HepG2 (cell line): ENCODE results near the gene CACNA1G. TPM values are rescaled to one million over a fixed set of nuclear protein-coding genes. Genes with fewer than 3 reads are reported as not detected.

ENCODE experiments used
- CAMTA2 ChIP-seq: sonication (generic); formaldehyde crosslinking; IDR thresholded peaks from 2 replicates; pipeline ENCODE4 v1.4.0; 2020; ENCODE audit warnings: mild to moderate bottlenecking, missing genetic modification reagents, borderline replicate concordance
- FOXM1 ChIP-seq: sonication (generic); formaldehyde crosslinking; IDR thresholded peaks from 2 replicates; pipeline ENCODE4 v1.5.0; 2020; ENCODE audit warnings: missing genetic modification reagents
- HCFC1 ChIP-seq: fragments of 150-350 bp; IDR thresholded peaks from 2 replicates; pipeline ENCODE4 v1.6.1; 2014; ENCODE audit warnings: low read depth, low read length
- IKZF1 ChIP-seq: fragments of 450-650 bp; IDR thresholded peaks from 2 replicates; pipeline ENCODE4 v1.7.1; 2016
- NFIB ChIP-seq: sonication (generic); formaldehyde crosslinking; IDR thresholded peaks from 2 replicates; pipeline ENCODE4 v1.9.0; 2021; ENCODE audit warnings: missing genetic modification reagents, mild to moderate bottlenecking, borderline replicate concordance
- SAP130 ChIP-seq: IDR thresholded peaks from 2 replicates; pipeline ENCODE4 v1.6.1; 2016; ENCODE audit warnings: low read depth
- SMAD1 ChIP-seq: sonication (generic); formaldehyde crosslinking; IDR thresholded peaks from 2 replicates; pipeline ENCODE4 v1.4.0; 2020; ENCODE audit warnings: missing genetic modification reagents, low read depth, mild to moderate bottlenecking, borderline replicate concordance
- YEATS2 ChIP-seq: sonication (generic); formaldehyde crosslinking; IDR thresholded peaks from 2 replicates; pipeline ENCODE4 v1.4.0; 2020; ENCODE audit warnings: missing genetic modification reagents, borderline replicate concordance
- ZEB1 ChIP-seq: IDR thresholded peaks from 2 replicates; pipeline ENCODE4 v1.6.1; 2012; ENCODE audit warnings: mild to moderate bottlenecking, low read depth, inconsistent platforms; ENCODE audit not compliant: insufficient replicate concordance
- ZNF225 ChIP-seq: sonication (generic); formaldehyde crosslinking; IDR thresholded peaks from 2 replicates; pipeline ENCODE4 v1.4.0; 2020; ENCODE audit warnings: mild to moderate bottlenecking, missing genetic modification reagents
- ZNF296 ChIP-seq: sonication (generic); formaldehyde crosslinking; conservative IDR thresholded peaks from 2 replicates; pipeline ENCODE4 v1.5.0; 2020; ENCODE audit warnings: mild to moderate bottlenecking, missing genetic modification reagents
- ZNF34 ChIP-seq: sonication (generic); formaldehyde crosslinking; IDR thresholded peaks from 2 replicates; pipeline ENCODE4 v1.4.0; 2020; ENCODE audit warnings: mild to moderate bottlenecking, missing genetic modification reagents, borderline replicate concordance
- ZNF432 ChIP-seq: sonication (generic); formaldehyde crosslinking; IDR thresholded peaks from 2 replicates; pipeline ENCODE4 v1.5.0; 2020; ENCODE audit warnings: missing genetic modification reagents, mild to moderate bottlenecking, borderline replicate concordance
- ZNF546 ChIP-seq: sonication (generic); formaldehyde crosslinking; conservative IDR thresholded peaks from 2 replicates; pipeline ENCODE4 v1.8.1; 2023; ENCODE audit warnings: mild to moderate bottlenecking, missing genetic modification reagents
- ZNF7 ChIP-seq: IDR thresholded peaks from 2 replicates; pipeline ENCODE4 v1.6.1; 2016; ENCODE audit warnings: missing biosample characterization, missing genetic modification reagents
- ZSCAN12 ChIP-seq: sonication (generic); formaldehyde crosslinking; IDR thresholded peaks from 2 replicates; pipeline ENCODE4 v1.9.0; 2021; ENCODE audit warnings: mild to moderate bottlenecking, missing genetic modification reagents
- polyA plus RNA-seq, 8 experiments: library from polyadenylated mRNA; depleted of rRNA in 3 of 8; stranded (reverse) in 7 of 8; unstranded in 1 of 8; fragments of >200 nt; fragmentation: Illumina TruSeq in 4 of 8; extraction: Trizol in 4 of 8; gene quantifications; 2 replicates each; pipeline versions ENCODE4 v1.2.1 to v1.2.3, GENCODE V29; 2011 to 2016; ENCODE audit warnings: low read depth in 4 of 8, missing spikeins in 1 of 8, mixed read lengths in 1 of 8; ENCODE audit not compliant: insufficient read depth in 1 of 8
- total RNA-seq, 5 experiments: library from RNA; depleted of rRNA; stranded (reverse); fragments of >200 nt; fragmentation: Illumina TruSeq; extraction: Trizol; gene quantifications; 2 replicates each; pipeline ENCODE4 v1.2.3, GENCODE V29; 2016; ENCODE audit warnings: low read depth in 1 of 5
- TF ChIP-seq, protein P1 (sequence below): sonication (generic); formaldehyde crosslinking; IDR thresholded peaks from 2 replicates; pipeline ENCODE4 v1.4.0; 2020; ENCODE audit warnings: mild to moderate bottlenecking, missing genetic modification reagents, borderline replicate concordance
- TF ChIP-seq, protein P2 (sequence below): sonication (generic); formaldehyde crosslinking; IDR thresholded peaks from 2 replicates; pipeline ENCODE4 v1.9.0; 2021; ENCODE audit warnings: missing genetic modification reagents, borderline replicate concordance
- TF ChIP-seq, protein P3 (sequence below): sonication (generic); formaldehyde crosslinking; IDR thresholded peaks from 2 replicates; pipeline ENCODE4 v1.5.1; 2020; ENCODE audit warnings: mild to moderate bottlenecking, moderate library complexity, missing genetic modification reagents

The CACNA1G gene
- total and polyA plus RNA-seq, 2 of the 13 experiments (the other 11 are each of a cell fraction or from before 2014, with no cell fraction given) = 0.02 TPM; not detected in 1

DNA sequence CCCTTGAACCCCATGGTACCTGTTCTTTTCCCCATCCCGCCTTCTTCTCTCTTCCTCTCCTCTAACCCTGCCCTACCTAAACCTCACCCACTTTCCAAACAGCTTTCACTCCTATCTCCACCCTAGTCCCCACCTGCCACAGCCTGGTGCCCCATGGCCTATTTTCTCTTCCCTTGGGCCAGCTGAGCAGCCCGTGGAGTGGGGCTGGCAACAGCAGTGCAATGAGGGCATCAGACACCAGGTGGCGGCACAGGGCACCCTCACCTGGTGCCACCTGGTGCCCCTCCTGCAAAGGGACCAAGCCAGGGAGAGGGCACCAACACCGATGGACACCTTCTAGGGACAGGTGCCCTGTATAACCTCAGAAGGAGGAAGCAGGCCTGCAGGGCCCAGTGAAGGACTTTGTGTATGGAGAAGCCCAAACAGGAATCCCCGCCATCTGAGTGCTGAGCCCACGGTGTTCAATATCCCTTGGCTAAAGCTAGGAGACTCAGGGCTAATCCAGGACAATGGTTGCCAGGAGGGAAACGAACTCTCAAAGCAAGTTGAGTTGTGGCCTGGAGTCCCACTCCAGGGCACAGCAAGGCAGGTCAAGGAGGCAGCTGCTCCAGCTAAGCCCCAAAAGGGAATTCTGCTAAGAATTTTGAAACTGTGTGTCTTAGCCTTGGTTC, 70.1 kb downstream of the CACNA1G start (continued):
- TF ChIP-seq, protein P1, sequence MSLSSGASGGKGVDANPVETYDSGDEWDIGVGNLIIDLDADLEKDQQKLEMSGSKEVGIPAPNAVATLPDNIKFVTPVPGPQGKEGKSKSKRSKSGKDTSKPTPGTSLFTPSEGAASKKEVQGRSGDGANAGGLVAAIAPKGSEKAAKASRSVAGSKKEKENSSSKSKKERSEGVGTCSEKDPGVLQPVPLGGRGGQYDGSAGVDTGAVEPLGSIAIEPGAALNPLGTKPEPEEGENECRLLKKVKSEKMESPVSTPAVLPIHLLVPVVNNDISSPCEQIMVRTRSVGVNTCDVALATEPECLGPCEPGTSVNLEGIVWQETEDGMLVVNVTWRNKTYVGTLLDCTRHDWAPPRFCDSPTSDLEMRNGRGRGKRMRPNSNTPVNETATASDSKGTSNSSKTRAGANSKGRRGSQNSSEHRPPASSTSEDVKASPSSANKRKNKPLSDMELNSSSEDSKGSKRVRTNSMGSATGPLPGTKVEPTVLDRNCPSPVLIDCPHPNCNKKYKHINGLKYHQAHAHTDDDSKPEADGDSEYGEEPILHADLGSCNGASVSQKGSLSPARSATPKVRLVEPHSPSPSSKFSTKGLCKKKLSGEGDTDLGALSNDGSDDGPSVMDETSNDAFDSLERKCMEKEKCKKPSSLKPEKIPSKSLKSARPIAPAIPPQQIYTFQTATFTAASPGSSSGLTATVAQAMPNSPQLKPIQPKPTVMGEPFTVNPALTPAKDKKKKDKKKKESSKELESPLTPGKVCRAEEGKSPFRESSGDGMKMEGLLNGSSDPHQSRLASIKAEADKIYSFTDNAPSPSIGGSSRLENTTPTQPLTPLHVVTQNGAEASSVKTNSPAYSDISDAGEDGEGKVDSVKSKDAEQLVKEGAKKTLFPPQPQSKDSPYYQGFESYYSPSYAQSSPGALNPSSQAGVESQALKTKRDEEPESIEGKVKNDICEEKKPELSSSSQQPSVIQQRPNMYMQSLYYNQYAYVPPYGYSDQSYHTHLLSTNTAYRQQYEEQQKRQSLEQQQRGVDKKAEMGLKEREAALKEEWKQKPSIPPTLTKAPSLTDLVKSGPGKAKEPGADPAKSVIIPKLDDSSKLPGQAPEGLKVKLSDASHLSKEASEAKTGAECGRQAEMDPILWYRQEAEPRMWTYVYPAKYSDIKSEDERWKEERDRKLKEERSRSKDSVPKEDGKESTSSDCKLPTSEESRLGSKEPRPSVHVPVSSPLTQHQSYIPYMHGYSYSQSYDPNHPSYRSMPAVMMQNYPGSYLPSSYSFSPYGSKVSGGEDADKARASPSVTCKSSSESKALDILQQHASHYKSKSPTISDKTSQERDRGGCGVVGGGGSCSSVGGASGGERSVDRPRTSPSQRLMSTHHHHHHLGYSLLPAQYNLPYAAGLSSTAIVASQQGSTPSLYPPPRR = no peak
- TF ChIP-seq, protein P2, sequence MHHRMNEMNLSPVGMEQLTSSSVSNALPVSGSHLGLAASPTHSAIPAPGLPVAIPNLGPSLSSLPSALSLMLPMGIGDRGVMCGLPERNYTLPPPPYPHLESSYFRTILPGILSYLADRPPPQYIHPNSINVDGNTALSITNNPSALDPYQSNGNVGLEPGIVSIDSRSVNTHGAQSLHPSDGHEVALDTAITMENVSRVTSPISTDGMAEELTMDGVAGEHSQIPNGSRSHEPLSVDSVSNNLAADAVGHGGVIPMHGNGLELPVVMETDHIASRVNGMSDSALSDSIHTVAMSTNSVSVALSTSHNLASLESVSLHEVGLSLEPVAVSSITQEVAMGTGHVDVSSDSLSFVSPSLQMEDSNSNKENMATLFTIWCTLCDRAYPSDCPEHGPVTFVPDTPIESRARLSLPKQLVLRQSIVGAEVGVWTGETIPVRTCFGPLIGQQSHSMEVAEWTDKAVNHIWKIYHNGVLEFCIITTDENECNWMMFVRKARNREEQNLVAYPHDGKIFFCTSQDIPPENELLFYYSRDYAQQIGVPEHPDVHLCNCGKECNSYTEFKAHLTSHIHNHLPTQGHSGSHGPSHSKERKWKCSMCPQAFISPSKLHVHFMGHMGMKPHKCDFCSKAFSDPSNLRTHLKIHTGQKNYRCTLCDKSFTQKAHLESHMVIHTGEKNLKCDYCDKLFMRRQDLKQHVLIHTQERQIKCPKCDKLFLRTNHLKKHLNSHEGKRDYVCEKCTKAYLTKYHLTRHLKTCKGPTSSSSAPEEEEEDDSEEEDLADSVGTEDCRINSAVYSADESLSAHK (CRISPR knock-in tag) = no peak
- TF ChIP-seq ZNF546 (CRISPR knock-in tag) = no peak
- TF ChIP-seq ZEB1 = peak; percentile 90
- no peak for TF ChIP-seq FOXM1 (CRISPR knock-in tag)
- TF ChIP-seq SMAD1 (CRISPR knock-in tag) = 0 out of 2 replicates have a peak, but pooled peaks have one; percentile 52
- TF ChIP-seq YEATS2 (CRISPR knock-in tag) = peak; percentile 55; the same call in 1 of the 2 replicates
- no peak for TF ChIP-seq ZSCAN12 (CRISPR knock-in tag)
- TF ChIP-seq HCFC1 = no peak
- TF ChIP-seq ZNF34 (CRISPR knock-in tag) = no peak
- TF ChIP-seq CAMTA2 (CRISPR knock-in tag) = no peak
- no peak for TF ChIP-seq NFIB (CRISPR knock-in tag)
- TF ChIP-seq ZNF225 (CRISPR knock-in tag) = no peak
- no peak for TF ChIP-seq IKZF1
- TF ChIP-seq, protein P3, sequence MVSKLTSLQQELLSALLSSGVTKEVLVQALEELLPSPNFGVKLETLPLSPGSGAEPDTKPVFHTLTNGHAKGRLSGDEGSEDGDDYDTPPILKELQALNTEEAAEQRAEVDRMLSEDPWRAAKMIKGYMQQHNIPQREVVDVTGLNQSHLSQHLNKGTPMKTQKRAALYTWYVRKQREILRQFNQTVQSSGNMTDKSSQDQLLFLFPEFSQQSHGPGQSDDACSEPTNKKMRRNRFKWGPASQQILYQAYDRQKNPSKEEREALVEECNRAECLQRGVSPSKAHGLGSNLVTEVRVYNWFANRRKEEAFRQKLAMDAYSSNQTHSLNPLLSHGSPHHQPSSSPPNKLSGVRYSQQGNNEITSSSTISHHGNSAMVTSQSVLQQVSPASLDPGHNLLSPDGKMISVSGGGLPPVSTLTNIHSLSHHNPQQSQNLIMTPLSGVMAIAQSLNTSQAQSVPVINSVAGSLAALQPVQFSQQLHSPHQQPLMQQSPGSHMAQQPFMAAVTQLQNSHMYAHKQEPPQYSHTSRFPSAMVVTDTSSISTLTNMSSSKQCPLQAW (CRISPR knock-in tag) = peak; percentile 87
- no peak for TF ChIP-seq ZNF296
- TF ChIP-seq SAP130 (CRISPR knock-in tag) = peak; percentile 50
- TF ChIP-seq ZNF7 (CRISPR knock-in tag) = no peak
- TF ChIP-seq ZNF432 (CRISPR knock-in tag) = no peak
